ENCODE results near the gene GALNT12.

GALNT12 gene

DNA sequence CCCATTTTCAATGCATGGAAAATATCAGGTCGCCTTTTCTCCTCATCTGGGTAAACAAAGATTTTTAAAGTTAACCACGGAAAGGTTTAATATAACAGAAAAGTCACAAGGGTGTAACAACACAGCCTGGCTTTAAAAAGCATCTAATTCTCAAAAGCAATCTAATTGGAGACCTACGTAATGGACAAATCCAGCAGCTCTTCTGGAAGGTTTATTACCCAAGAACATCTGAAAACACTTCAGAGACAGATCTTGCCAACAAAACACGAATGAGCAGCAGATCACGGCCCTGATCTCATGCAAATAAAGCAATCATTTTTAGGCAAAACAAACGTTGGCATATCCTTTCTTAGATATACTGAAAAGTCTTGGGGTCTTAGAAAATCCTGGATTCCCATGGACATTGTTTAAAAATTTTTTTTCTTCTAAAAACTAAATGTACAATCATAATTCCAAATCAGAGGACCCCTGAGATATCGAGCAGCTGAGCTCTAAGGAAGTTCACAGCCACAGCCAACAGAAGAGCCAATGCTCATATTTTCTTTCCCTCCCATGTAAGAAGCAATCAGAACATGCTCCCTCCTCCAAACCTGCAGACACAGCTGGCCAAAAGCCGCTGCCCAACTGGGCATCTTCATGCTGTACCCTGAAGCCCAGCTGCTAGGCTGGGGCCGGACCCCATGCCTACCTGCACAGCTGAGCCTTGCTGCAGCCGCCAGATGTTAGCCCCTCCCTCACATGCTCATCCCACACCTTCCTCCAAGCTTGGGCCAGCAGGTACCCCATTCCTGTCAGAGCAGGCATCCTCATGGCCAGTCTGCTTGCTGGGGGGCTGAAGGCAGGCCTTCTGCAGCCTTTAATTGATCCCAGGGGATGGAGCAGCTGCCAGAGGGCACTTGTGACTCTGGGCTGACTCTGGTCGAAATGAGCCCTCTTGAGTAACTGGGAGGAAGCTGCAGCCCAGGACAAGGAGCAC is 22.4 kb upstream of the GALNT12 start:
- H3K4me1 ChIP-seq (ENCODE audit: control insufficient read depth, insufficient read depth, low read length) = peaks cover 2% of the 10 kb centered on the region
- peaks cover 46% of the 10 kb centered on the region for H3K36me3 ChIP-seq (ENCODE audit: insufficient read depth, low read length)
- H3K4me3 ChIP-seq (ENCODE audit: low read length) = no peak overlapping the region
- no peak overlapping the region for H3K9ac ChIP-seq (ENCODE audit: low read depth, low read length)
- H3K4me2 ChIP-seq (ENCODE audit: low read length) = no peak overlapping the region
- H3K27me3 ChIP-seq (ENCODE audit: control insufficient read depth, insufficient read depth, low read length) = no peaks in the 10 kb centered on the region
- no peaks in the 10 kb centered on the region for H3K9me3 ChIP-seq (replicated peaks; ENCODE audit: low read length)

DNA sequence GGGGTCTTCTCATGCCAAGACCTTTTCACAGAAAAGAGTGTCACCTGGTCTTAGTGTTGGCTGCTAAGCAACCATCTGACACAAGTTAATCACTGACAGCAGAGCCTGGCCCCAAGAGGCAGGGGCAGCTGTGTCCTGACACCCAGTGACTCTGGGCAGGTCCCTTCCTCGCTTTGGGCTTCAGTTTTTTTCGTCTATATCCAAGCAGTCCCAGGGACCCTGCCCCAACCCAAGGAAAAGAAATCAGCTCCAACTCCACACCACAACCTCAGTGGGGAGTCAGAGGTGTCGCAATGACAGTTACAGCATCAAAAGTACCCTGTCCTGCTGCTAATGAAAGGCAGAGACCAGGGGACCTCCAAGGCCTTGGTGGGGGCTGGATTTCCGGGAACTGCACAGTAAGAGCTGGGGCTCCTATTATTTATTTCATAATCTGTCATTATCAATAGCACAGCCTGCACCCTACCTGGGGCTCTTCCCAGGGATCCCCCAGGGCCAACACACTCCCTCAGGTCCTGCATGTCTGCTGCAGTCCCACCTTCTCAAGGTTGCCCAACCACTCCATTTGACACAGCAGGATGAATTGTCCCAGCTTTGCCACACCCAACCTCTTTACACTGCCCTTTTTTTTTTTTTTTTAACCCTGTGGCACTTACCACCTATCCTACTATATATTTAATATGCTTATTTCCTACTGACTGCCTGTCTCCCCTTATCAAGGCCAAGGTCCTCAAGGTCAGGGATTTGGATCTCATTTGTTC is 20.5 kb upstream of the GALNT12 start:
- Histone ChIP-seq H3K9ac (ENCODE audit: low read depth, low read length) (no peak overlapping the region), H3K27me3 (ENCODE audit: control insufficient read depth, insufficient read depth, low read length) (no peaks in the 10 kb centered on the region), H3K36me3 (ENCODE audit: insufficient read depth, low read length) (peaks cover 39% of the 10 kb centered on the region), H3K9me3 (replicated peaks; ENCODE audit: low read length) (no peaks in the 10 kb centered on the region), H3K4me2 (ENCODE audit: low read length) (no peak overlapping the region), H3K4me3 (ENCODE audit: low read length) (no peak overlapping the region), H3K4me1 (ENCODE audit: control insufficient read depth, insufficient read depth, low read length) (peaks cover 16% of the 10 kb centered on the region)

DNA sequence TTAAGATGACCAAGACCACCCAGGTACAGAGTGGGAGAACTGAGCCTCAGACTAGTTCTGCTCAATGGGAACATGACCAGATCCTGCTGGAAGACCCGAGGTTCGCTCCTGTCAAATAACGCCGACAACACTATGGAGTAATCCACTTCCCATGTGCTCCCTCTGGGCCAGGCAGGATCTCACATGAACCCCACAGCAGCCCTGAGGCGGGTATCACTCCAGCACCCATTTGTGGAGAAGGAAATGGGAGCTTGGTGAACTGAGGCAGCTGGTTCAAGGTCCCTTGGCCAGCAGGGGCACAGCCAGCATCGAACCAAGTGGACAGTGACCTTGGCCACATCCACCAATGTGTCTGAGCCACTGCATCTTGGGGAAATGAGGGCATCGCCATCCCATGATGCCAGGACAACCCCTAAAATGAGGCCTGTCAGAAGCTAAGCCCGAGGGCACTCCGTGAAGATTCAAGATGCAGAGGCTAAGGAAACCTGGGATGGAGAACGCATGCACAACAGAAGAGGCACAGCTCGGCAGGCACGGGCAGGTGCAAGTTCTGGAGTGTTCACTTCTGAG is 19.6 kb upstream of the GALNT12 start:
- Histone ChIP-seq H3K4me1 (ENCODE audit: control insufficient read depth, insufficient read depth, low read length) (peaks cover 16% of the 10 kb centered on the region), H3K9me3 (replicated peaks; ENCODE audit: low read length) (no peaks in the 10 kb centered on the region), H3K27me3 (ENCODE audit: control insufficient read depth, insufficient read depth, low read length) (no peaks in the 10 kb centered on the region), H3K4me3 (ENCODE audit: low read length) (no peak overlapping the region), H3K4me2 (ENCODE audit: low read length) (no peak overlapping the region), H3K36me3 (ENCODE audit: insufficient read depth, low read length) (peaks cover 32% of the 10 kb centered on the region), H3K9ac (ENCODE audit: low read depth, low read length) (no peak overlapping the region)

DNA sequence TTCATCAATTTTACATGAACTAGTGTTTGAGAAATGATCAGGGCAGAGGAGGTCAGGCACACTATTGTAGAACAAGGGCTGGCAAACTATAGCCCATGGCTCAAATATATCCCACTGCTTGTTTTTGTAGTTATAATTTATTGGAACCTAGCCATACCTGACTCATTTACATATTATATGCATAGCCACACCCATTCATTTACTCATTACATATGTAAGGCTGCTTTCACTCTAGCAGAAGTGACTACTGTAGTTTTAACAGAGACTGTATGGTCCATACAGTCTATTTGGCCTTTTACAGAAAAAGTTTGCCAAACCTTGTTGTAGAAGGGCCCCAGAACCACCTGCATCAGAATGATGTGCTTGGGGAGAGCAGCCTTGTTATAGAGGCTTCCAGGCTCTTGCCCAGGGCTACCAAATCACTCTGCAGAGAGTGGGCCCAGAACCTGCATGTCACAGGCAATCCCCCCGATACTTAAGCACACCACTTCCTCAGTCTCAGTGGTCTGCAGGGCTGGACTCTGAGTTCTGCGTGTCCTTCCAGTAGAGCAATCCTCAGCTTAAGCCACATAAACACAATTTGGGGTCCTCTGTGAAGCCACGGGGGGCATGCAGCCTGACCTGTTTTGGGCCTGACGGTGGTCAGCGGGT is 17.9 kb upstream of the GALNT12 start:
- Histone ChIP-seq H3K9ac (ENCODE audit: low read depth, low read length) (no peak overlapping the region), H3K4me1 (ENCODE audit: control insufficient read depth, insufficient read depth, low read length) (peaks cover 21% of the 10 kb centered on the region), H3K9me3 (replicated peaks; ENCODE audit: low read length) (no peaks in the 10 kb centered on the region), H3K4me2 (ENCODE audit: low read length) (no peak overlapping the region), H3K4me3 (ENCODE audit: low read length) (no peak overlapping the region), H3K27me3 (ENCODE audit: control insufficient read depth, insufficient read depth, low read length) (no peaks in the 10 kb centered on the region), H3K36me3 (ENCODE audit: insufficient read depth, low read length) (peaks cover 17% of the 10 kb centered on the region)

DNA sequence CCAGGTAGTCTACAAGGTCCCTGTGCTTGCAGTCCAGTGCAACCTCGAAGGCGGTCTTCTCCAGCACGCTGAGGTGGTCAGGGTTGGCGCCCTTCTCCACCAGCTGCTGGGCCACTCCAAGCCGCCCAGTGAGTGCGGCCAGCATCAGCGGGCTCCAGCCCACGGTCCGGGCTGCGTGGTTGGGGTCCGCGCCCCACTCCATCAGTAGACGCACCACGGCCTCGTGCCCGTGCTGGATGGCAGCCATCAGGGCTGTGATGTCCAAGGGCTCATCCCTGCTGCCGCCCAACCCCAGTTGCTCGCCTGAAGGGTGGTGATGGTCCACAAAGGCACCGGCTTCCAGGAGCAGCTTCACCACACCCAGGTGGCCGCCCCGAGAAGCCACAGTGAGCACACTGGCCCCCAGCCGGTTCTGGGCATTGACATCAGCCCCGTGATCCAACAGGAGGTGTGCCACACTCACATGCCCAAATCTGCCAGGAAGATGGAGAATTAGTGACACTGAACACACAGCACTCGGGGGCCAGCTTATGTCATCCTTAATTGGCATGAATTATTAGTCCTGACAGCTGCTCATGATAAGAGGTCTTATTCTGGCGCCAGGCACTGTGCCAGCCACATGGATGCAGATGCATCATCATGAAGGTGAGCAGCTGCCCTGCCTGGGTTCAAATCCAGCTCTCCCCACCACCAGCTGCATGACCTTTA is 17.2 kb upstream of the GALNT12 start:
- no peaks in the 10 kb centered on the region for H3K27me3 ChIP-seq (ENCODE audit: control insufficient read depth, insufficient read depth, low read length)

DNA sequence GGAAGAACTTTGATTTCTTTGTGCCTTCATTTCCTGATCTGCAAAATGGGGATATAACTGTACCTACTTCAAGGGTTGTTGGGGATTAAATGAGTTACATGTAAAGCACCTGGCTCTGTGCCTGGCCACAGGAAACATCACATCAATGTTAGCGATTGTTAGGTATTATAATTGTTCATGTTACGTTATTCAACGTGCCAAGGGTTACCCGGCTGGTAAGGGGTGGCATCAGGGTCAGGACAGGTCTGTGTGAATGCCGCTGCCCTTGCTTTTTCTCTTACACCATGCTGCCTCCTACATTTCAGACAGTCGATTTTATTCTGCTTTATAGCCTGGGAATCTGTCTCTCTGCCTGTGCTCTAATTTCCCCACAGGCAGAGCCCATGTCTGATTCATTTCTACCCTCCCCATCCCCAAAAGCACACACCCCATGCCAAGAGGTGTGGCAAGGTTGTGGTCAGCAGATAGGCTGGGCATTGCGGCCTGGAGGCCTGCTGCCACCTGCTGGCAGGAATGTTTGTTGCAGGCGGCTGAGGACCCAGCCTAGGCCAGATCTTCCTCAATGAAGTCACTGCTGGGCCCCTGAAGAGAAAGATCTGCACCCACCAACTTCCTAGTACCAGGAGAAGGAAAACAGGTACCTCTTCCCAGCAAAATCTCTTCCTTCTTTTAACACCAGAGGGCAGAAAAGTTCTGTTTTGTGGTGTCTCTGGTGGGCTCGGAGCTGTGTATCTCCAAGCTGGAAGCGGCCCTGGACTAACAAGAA is 16.4 kb upstream of the GALNT12 start:
- H3K9me3 ChIP-seq (replicated peaks; ENCODE audit: low read length) = no peaks in the 10 kb centered on the region
- peaks cover 31% of the 10 kb centered on the region for H3K4me1 ChIP-seq (ENCODE audit: control insufficient read depth, insufficient read depth, low read length)
- peak overlapping the region; percentile 74 for H3K4me2 ChIP-seq (ENCODE audit: low read length)
- peaks cover 17% of the 10 kb centered on the region for H3K36me3 ChIP-seq (ENCODE audit: insufficient read depth, low read length)
- H3K9ac ChIP-seq (ENCODE audit: low read depth, low read length) = peak overlapping the region; percentile 52
- H3K27me3 ChIP-seq (ENCODE audit: control insufficient read depth, insufficient read depth, low read length) = no peaks in the 10 kb centered on the region
- H3K4me3 ChIP-seq (ENCODE audit: low read length) = peak overlapping the region; percentile 34

More for the DNA sequence above, 17.2 kb upstream of the GALNT12 start:
- Histone ChIP-seq H3K4me1 (ENCODE audit: control insufficient read depth, insufficient read depth, low read length) (peaks cover 28% of the 10 kb centered on the region), H3K4me3 (ENCODE audit: low read length) (peak overlapping the region; percentile 34), H3K9ac (ENCODE audit: low read depth, low read length) (peak overlapping the region; percentile 52), H3K36me3 (ENCODE audit: insufficient read depth, low read length) (peaks cover 17% of the 10 kb centered on the region), H3K9me3 (replicated peaks; ENCODE audit: low read length) (no peaks in the 10 kb centered on the region), H3K4me2 (ENCODE audit: low read length) (peak overlapping the region; percentile 74)

DNA sequence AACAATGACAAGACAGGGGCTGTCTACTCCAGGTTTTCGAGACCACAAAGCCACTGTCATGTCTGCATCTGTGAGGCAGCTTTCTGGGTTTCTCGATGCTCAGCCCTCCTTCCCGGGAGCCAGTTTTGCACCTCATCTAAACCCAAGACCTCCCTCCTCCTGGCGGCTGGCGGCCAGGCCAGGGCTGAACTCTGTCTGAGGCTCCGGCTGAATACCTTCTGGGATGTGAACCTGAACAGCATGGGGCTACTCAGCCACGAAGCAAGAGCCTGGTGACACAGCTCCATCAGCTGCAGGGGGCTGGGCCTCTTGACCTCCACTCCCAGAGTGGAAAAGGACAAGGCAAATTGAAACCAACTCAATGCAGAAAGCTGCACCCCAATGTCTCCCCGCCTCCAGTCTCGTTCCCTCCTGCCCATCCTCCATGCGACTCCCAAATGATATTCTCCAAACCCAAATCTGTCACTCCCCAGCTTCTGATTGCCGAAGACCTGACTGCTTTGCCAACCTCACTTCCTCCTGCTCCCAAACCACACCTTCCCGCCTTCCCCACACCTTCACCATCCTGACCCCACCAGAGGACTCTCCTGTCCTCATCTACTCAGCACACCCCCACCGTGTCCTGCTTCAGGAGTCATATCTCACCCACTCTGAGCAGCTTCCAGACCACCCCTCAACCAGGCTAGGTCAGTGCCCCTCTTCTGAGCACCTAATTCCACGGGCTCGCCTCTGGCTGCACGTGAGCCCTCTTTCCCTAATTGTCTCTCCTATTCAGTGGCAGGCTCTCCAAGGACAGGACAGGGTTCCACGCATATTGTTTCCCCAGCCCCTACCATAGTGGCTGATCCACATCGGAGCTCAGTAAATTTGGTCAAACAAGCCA is 15.6 kb upstream of the GALNT12 start:
- Histone ChIP-seq H3K27me3 (ENCODE audit: control insufficient read depth, insufficient read depth, low read length) (no peaks in the 10 kb centered on the region), H3K9me3 (replicated peaks; ENCODE audit: low read length) (no peaks in the 10 kb centered on the region), H3K4me2 (ENCODE audit: low read length) (no peak overlapping the region), H3K4me3 (ENCODE audit: low read length) (no peak overlapping the region), H3K9ac (ENCODE audit: low read depth, low read length) (peak overlapping the region; percentile 51), H3K36me3 (ENCODE audit: insufficient read depth, low read length) (peaks cover 17% of the 10 kb centered on the region), H3K4me1 (ENCODE audit: control insufficient read depth, insufficient read depth, low read length) (peaks cover 34% of the 10 kb centered on the region)

DNA sequence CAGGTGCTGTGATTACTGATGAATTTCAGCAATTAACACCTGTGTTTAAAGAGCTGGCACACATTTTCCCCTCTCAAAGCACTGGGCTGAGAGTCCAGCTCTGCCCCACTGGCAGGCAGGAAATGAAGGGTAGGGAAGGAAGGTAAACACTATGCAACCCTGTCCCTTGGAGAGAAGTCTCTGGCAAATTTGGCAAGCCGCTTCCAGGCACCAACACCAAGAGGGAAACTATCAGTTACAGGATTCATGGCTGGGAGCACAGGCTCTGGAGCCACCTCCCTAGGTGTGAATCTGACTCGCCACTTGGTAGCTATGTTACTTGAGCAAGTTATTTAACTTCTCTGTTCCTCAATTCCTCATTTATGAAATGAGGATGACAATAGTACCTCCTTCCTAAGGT is 14.4 kb upstream of the GALNT12 start:
- H3K9ac ChIP-seq (ENCODE audit: low read depth, low read length) = no peak overlapping the region
- peaks cover 17% of the 10 kb centered on the region for H3K36me3 ChIP-seq (ENCODE audit: insufficient read depth, low read length)
- no peaks in the 10 kb centered on the region for H3K27me3 ChIP-seq (ENCODE audit: control insufficient read depth, insufficient read depth, low read length)
- H3K4me1 ChIP-seq (ENCODE audit: control insufficient read depth, insufficient read depth, low read length) = peaks cover 34% of the 10 kb centered on the region
- H3K4me2 ChIP-seq (ENCODE audit: low read length) = no peak overlapping the region
- H3K4me3 ChIP-seq (ENCODE audit: low read length) = no peak overlapping the region
- H3K9me3 ChIP-seq (replicated peaks; ENCODE audit: low read length) = no peaks in the 10 kb centered on the region

DNA sequence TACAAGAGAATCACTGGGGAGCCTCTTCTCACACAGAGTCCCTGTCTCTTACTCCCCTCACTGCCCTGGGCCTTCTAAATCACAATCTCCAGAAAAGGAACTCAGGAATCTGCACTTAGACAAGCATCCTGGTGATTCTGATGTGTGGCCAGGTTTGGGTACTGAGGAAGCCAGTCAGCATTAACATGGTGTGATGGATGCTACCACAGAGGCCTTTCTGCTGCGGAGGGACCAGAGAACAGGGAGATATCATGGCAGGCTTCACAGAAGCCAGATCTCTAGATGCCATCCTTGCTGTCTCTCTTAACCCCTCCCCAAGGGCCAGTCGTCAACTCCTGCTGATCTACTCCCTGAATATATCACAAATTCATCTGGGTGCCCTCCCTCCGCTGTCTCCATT is 12.7 kb upstream of the GALNT12 start:
- peaks cover 34% of the 10 kb centered on the region for H3K4me1 ChIP-seq (ENCODE audit: control insufficient read depth, insufficient read depth, low read length)
- H3K27me3 ChIP-seq (ENCODE audit: control insufficient read depth, insufficient read depth, low read length) = peaks cover 7% of the 10 kb centered on the region
- peaks cover 5% of the 10 kb centered on the region for H3K36me3 ChIP-seq (ENCODE audit: insufficient read depth, low read length)
- H3K9ac ChIP-seq (ENCODE audit: low read depth, low read length) = no peak overlapping the region
- H3K4me2 ChIP-seq (ENCODE audit: low read length) = peak overlapping the region; percentile 98
- H3K4me3 ChIP-seq (ENCODE audit: low read length) = peak overlapping the region; percentile 89
- H3K9me3 ChIP-seq (replicated peaks; ENCODE audit: low read length) = no peaks in the 10 kb centered on the region

Data from skeletal muscle satellite cell (primary cell).